Measurements from ENCODE around the gene ZFHX2.
"Not testable (repeated sequence)": the region's sequence is repeated elsewhere in the genome, so short reads cannot be mapped to it uniquely, and the experiment has no call there.

ZFHX2 gene

GRCh38 chr14:23538785-23539184 lies 12.8 kb downstream of the ZFHX2 start:
- DNase-seq: no peak

- no peak for DNase-seq
These were observed 13.4 kb downstream of the ZFHX2 start for GRCh38 chr14:23538050-23538718.

DNA sequence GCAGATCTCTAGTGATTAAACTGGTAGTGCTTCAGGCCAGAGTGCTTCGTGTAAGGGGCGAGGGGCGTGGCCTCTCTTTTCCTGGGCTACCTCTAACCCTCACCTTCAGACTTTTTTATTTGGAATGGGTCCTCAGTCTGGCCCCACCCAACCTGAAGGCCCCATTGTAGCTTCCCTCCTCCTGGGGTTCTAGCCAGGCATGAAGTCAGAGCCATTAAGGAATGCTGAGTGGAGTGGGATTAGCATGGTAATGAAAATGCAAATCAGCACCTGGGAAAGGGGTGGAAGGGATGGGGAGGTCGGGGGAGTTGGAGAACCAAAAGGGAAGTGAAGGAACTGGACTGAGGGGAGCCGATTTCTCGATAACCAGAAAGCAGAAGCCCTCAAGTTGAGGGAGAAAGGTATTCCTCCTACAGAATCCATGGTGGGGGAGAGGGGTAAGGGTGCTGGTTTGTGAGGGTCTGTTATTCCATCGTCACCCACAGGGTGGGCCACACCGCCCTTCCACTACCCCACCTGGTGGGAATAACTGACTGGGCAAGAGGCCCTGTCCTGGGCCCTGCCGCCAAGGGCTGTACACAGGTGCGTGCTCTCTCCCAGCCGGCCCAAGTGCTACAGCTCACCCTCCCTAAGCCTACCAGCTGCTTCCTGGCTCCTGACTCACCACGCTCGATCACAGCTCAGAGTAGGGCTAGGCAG lies 14.1 kb downstream of the ZFHX2 start:
- no peak for DNase-seq

GRCh38 chr14:23536906-23537305 lies 14.7 kb downstream of the ZFHX2 start:
- not testable (repeated sequence) for DNase-seq

- DNase-seq: no peak
These were observed 15.1 kb downstream of the ZFHX2 start for GRCh38 chr14:23536494-23536893.

GRCh38 chr14:23535943-23536342 lies 15.6 kb downstream of the ZFHX2 start:
- no peak for DNase-seq

GRCh38 chr14:23533652-23534435 lies 17.7 kb downstream of the ZFHX2 start:
- no peak for DNase-seq

DNA sequence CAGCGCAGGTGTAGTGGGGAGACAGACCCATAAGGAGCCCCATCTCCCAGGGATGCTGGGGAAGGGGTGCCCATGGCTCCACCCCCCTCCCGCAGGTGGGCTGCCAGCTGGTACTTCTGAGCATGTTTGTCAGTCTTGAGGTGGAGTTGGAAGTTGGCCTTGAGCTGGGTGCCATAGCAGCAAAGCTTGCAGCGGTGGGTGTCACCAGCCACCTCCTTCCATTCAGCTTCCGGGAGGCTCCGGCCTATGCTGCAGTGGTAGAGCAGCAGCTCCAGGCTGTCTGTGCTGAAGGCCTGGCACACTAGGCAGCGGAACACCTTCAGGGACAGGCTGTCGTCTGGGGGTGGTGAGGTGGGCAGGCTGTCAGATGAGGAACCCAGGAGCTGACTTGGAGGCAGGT lies 18.9 kb downstream of the ZFHX2 start:
- no peak for DNase-seq

DNA sequence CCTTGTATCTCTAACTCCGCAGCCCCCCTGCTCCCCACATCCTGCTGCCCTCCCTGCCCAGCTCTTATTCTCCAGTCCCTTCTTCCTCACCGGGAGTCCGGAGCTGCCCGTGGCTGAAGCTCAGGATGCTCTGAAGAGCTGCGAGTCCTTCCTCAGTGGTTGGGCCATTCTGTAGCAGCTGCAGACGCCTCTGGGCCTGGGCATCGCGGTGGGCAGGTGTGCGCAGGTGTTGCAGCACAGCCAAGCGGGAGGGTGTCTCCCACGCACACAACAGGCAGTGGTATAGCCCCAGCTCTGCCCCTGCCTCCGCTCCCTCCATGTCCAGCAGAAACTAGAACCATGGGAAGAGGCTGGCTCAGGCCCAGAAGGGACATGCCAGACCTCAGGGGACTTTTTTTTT lies 20.2 kb downstream of the ZFHX2 start:
- DNase-seq: no peak

DNA sequence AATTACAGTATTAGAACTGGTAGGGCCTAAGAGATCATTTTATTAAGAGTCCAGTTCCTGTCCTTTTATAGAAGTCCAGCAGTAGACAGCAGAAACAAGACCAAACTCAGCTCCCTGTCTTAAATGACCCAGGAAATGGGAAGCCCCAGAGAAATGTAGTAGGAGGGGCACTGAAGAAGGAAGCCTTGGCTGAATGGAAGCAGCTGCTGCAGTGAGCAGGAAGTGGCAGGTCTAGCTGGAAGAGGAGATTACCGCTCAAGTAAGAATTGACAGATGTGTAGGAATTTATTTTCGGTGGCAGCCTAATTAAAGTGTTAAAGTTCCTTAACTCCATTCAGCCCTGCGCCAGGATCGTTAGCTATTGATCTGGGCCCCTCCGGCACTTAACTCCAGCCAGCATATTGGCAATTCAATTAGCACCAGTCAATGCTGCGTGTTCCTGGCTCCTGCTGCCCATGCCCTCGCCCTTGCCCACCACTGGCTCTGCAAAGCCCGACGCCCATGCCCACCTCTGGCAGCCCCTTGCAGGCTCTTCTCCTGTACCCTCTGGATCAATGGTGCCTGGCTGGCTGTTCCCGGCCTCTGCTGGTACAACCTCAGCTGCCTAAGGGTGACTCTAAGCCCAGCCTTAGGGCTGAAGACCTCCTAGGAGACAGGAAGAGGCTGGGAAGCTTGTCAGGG lies 21.1 kb downstream of the ZFHX2 start:
- no peak for DNase-seq

DNA sequence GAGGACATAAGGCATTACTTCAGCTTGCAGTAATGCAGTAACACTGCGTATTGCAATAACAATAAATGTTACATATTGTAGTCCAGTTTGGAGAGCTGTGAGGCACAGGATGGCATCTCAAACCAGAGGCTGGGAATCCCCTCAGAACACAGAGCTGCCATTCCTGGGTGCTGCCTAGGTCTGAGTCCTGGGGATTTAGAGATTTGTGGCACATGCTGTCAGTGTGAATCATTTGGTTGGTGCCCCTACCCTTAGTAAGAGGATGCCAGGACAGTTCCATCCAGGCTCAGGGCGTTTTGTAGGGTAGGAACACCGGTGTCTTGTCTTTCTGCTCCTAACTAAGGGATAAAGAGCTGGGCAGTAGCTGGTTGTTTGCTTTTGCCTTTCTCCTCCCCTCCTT lies 22.5 kb downstream of the ZFHX2 start:
- no peak for DNase-seq

GRCh38 chr14:23528555-23528954 lies 23.0 kb downstream of the ZFHX2 start:
- DNase-seq: no peak

- DNase-seq: no peak
These were observed 26.0 kb downstream of the ZFHX2 start for GRCh38 chr14:23525611-23526010.

DNA sequence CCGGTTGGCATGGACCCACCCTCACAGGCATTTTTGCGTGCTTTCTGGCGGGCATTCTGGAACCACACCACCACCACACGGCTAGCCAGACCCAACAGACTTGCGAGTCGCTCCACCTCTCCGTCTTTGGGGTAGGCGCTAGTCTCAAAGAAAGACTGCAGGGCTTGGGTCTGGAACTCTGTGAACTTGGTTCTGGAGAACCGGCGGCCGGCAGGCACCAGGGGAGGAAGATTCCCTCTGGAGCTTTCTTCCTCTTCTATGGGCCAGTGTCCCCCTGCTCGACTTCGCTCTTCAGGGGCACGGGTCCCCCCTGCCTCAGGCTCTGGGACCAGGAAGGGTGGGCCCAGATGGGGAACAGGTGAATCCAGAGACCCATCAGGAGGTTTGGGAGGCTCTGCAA lies 26.6 kb downstream of the ZFHX2 start:
- no peak for DNase-seq

GRCh38 chr14:23523229-23524016 lies 28.1 kb downstream of the ZFHX2 start:
- DNase-seq: no peak

DNA sequence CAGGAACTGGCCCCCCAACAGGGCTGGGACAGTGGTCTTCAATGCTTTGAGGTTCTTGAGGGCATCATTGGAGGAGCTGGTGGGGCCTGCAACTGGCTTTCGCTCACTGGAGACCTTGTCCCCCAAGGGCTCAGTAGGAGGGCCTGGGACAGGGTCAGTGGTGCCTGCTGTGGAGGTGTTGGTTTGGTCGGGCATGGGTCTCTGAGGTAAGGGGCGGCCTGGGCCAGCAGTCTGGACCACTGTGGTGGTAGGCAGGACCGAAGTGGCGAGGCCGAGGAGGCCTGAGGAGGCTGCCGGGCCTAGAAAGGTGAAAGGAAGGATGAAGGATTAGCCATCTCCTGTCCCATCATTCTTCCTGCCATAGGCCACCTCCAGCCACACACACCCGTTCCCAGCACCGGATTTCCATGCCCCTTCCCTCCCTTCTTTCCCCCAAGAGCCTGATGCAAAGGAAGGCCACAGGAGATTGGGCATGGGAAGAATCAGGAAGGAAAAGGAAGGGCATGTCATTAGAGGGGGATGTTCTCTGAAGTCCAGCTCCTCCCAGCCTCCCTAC lies 28.8 kb downstream of the ZFHX2 start:
- DNase-seq: no peak

GRCh38 chr14:23521785-23522640 lies 29.6 kb downstream of the ZFHX2 start:
- no peak for DNase-seq

GRCh38 chr14:23520899-23521533 lies 30.5 kb downstream of the ZFHX2 start:
- DNase-seq: no peak

DNA sequence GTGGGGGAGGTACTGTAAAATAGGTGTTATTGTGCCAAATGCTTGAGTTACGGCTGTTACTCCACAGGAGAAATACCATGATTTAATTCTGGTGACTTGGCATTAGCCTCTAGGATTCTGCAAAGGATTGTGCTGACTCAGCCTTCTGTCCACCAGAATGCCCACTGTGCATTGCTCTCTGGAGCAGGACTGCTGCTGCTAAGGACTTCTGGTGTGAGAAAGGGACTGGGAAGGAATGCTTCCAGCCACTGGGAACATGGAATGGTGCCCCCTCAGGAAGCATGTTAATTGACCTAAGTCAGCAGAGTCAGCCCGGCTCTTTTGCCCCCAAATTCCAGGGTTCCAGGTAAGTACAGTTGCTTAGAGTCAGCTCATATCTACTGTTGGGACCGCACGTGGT lies 32.9 kb downstream of the ZFHX2 start:
- no peak for DNase-seq

DNA sequence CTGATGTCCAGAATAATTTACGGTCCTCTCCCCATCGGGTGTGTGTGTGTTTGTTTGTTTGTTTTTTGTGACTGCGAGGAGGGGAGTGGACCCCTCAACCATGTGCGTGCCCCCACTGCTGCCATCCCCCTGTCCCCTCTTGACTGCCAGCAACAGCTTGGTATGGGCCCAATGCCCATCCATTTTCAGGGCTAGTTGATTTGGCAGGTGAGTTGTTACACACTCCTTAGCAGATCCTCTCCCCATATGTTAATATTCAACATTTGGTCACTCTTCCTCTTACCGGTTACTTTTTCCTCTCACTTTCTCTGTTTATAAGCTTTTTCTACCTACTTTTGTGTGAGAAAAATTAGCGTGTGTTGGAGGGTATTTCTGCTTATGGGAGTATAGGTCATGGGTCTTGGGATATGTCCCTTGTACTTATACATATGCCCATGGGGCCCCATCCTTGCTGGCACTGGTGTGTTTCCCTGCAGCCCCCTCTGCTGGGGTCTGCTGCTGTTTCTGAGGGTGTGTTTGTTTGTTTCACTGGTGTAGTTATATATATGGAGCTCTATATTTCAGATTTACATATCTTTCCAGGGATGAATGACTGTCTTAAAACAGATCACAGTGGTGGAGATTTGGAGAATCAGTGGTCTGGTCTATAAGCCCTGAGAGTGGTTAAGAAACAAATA lies 33.8 kb downstream of the ZFHX2 start:
- no peak for DNase-seq
